NCI-H510A treated with DMSO at 0.1 percent for 48 hours (cell line): ENCODE measurements around the gene LSM10.

Source experiments
- DNase-seq: peaks from one replicate; lab custom pipeline; 2025; lab: John Stamatoyannopoulos, UW

Gene LSM10

GRCh38 chr1:36397378-36398230, at the start of gene LSM10:
Gene LSM10, minus strand, starts transcription at chr1:36397908. Its CDS starts 3,779 bp downstream, at chr1:36394129.
- DNase-seq: peak; percentile 99

GRCh38 chr1:36447450-36447849, 49.7 kb upstream of the LSM10 start:
- DNase-seq: no peak

GRCh38 chr1:36446746-36447145, 49.0 kb upstream of the LSM10 start:
- DNase-seq: no peak

GRCh38 chr1:36446271-36446670, 48.6 kb upstream of the LSM10 start:
- DNase-seq: peak; percentile 61

GRCh38 chr1:36443297-36443696, 45.6 kb upstream of the LSM10 start:
- DNase-seq: no peak

- DNase-seq: no peak
Measured at GRCh38 chr1:36442337-36442736, 44.6 kb upstream of the LSM10 start.

- no peak for DNase-seq
Measured at GRCh38 chr1:36440646-36441045, 42.9 kb upstream of the LSM10 start.

GRCh38 chr1:36440044-36440443, 42.3 kb upstream of the LSM10 start:
- no peak for DNase-seq

GRCh38 chr1:36438715-36439114, 41.0 kb upstream of the LSM10 start:
- DNase-seq: no peak

- no peak for DNase-seq
Measured at GRCh38 chr1:36436821-36437220, 39.1 kb upstream of the LSM10 start.

- DNase-seq: no peak
Measured at GRCh38 chr1:36433102-36433501, 35.4 kb upstream of the LSM10 start.

GRCh38 chr1:36432616-36433015, 34.9 kb upstream of the LSM10 start:
- no peak for DNase-seq

- DNase-seq: no peak
Measured at GRCh38 chr1:36425791-36426190, 28.1 kb upstream of the LSM10 start.

- no peak for DNase-seq
Measured at GRCh38 chr1:36421649-36422048, 23.9 kb upstream of the LSM10 start.

GRCh38 chr1:36420836-36421317, 23.2 kb upstream of the LSM10 start:
- peak; percentile 99 for DNase-seq

GRCh38 chr1:36420409-36420808, 22.7 kb upstream of the LSM10 start:
- DNase-seq: no peak

- no peak for DNase-seq
Measured at GRCh38 chr1:36419569-36419968, 21.9 kb upstream of the LSM10 start.

- DNase-seq: no peak
Measured at GRCh38 chr1:36419140-36419539, 21.4 kb upstream of the LSM10 start.

- no peak for DNase-seq
Measured at GRCh38 chr1:36417931-36418330, 20.2 kb upstream of the LSM10 start.

- DNase-seq: no peak
Measured at GRCh38 chr1:36415661-36416326, 18.1 kb upstream of the LSM10 start.

GRCh38 chr1:36414384-36414783, 16.7 kb upstream of the LSM10 start:
- no peak for DNase-seq

- DNase-seq: peak; percentile 50
Measured at GRCh38 chr1:36411674-36412648, 14.3 kb upstream of the LSM10 start.
